Karpas-422 (cell line): ENCODE results near the gene PRDM16. TPM values are rescaled to one million over a fixed set of nuclear protein-coding genes. Genes with fewer than 3 reads are reported as not detected.

ENCODE experiments used
- DNase-seq: peaks from one replicate; pipeline ENCODE4 v3.0.0-alpha.2; 2015
- H2AFZ ChIP-seq: fragments of 200-600 bp; sonication (generic); 2 replicates; pipeline ENCODE4 v1.6.1; 2014; ENCODE audit warnings: antibody characterized with exemption, low read length, mixed read lengths
- H3K27ac ChIP-seq: fragments of 200-600 bp; sonication (generic); 2 replicates; pipeline ENCODE4 v1.5.1; 2014; ENCODE audit warnings: mild to moderate bottlenecking, low read length, moderate library complexity
- H3K27me3 ChIP-seq: fragments of 200-600 bp; sonication (generic); 2 replicates; pipeline ENCODE4 v1.6.1; 2014; ENCODE audit warnings: low read length, mixed read lengths
- H3K36me3 ChIP-seq: fragments of 200-600 bp; sonication (generic); 2 replicates; pipeline ENCODE4 v1.6.1; 2014; ENCODE audit warnings: low read length, mixed read lengths; ENCODE audit not compliant: insufficient read depth
- H3K4me1 ChIP-seq: fragments of 200-600 bp; sonication (generic); 2 replicates; pipeline ENCODE4 v1.6.1; 2014; ENCODE audit warnings: mild to moderate bottlenecking, low read length, mixed read lengths
- H3K4me2 ChIP-seq: fragments of 200-600 bp; sonication (generic); 2 replicates; pipeline ENCODE4 v1.6.1; 2014; ENCODE audit warnings: low read length, low read depth, mild to moderate bottlenecking; ENCODE audit not compliant: poor library complexity, severe bottlenecking
- H3K4me3 ChIP-seq: fragments of 200-600 bp; sonication (generic); 2 replicates; pipeline ENCODE4 v1.5.1; 2014; ENCODE audit warnings: mild to moderate bottlenecking, antibody characterized with exemption, low read length, mixed read lengths
- H3K79me2 ChIP-seq: fragments of 200-600 bp; sonication (generic); 2 replicates; pipeline ENCODE4 v1.6.1; 2014; ENCODE audit warnings: mild to moderate bottlenecking, low read length, mixed read lengths
- H3K9ac ChIP-seq: fragments of 200-600 bp; sonication (generic); 2 replicates; pipeline ENCODE4 v1.6.0; 2014; ENCODE audit warnings: low read length
- H3K9me2 ChIP-seq: fragments of 200-600 bp; sonication (generic), shearing (Covaris generic); replicated peaks from 2 replicates; pipeline ENCODE4 v1.6.0; 2014; ENCODE audit warnings: mild to moderate bottlenecking, low read length, moderate library complexity; ENCODE audit not compliant: insufficient read depth
- H3K9me3 ChIP-seq: fragments of 300-700, 200-600 bp; sonication (generic); 2 replicates; pipeline ENCODE4 v1.6.1; 2014; ENCODE audit warnings: low read length, mixed read lengths
- H4K20me1 ChIP-seq: fragments of 200-600 bp; sonication (generic); 2 replicates; pipeline ENCODE4 v1.6.1; 2014; ENCODE audit warnings: mild to moderate bottlenecking, antibody characterized with exemption, low read length, low read depth; ENCODE audit not compliant: insufficient read depth
- total RNA-seq: library from RNA; depleted of rRNA; stranded (reverse); fragments of >200 nt; shearing (Covaris generic); gene quantifications from 2 replicates; pipeline ENCODE4 v1.2.3, GENCODE V29; 2014; ENCODE audit warnings: low replicate concordance

The PRDM16 gene
- total RNA-seq, 1 experiment from 2014 or later = not detected

DNA sequence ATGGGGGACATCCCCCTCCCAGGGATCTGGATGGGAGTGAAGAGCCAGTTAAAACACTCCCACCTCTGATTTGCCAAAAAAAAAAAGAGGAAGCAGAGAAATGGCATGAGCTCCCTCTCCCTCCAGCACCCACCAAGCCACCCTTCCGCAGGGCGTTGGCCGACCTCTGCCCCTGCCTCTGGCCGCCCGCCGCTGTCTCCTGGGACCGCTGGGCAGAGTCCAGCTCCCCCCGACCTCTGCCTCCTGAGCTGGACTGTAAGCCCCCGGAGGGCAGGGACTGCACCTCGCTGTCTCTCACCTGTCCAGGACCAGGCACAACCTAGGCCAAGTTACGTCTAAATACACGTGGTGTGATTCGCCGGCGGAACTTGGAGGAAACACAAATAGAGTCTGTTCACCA is 174.3 kb downstream of the PRDM16 start:
- DNase-seq = no peak
- H3K9ac ChIP-seq = no peak overlapping the region
- no peaks in the 10 kb centered on the region for H3K9me2 ChIP-seq
- H3K4me3 ChIP-seq = no peak overlapping the region
- no peaks in the 10 kb centered on the region for H3K36me3 ChIP-seq
- H2AFZ ChIP-seq = no peak overlapping the region
- H3K79me2 ChIP-seq = no peaks in the 10 kb centered on the region
- no peaks in the 10 kb centered on the region for H3K4me1 ChIP-seq
- H3K27me3 ChIP-seq = no peaks in the 10 kb centered on the region
- no peak overlapping the region for H3K4me2 ChIP-seq
- H3K9me3 ChIP-seq = no peaks in the 10 kb centered on the region
- H3K27ac ChIP-seq = no peak overlapping the region
- H4K20me1 ChIP-seq = no peaks in the 10 kb centered on the region

DNA sequence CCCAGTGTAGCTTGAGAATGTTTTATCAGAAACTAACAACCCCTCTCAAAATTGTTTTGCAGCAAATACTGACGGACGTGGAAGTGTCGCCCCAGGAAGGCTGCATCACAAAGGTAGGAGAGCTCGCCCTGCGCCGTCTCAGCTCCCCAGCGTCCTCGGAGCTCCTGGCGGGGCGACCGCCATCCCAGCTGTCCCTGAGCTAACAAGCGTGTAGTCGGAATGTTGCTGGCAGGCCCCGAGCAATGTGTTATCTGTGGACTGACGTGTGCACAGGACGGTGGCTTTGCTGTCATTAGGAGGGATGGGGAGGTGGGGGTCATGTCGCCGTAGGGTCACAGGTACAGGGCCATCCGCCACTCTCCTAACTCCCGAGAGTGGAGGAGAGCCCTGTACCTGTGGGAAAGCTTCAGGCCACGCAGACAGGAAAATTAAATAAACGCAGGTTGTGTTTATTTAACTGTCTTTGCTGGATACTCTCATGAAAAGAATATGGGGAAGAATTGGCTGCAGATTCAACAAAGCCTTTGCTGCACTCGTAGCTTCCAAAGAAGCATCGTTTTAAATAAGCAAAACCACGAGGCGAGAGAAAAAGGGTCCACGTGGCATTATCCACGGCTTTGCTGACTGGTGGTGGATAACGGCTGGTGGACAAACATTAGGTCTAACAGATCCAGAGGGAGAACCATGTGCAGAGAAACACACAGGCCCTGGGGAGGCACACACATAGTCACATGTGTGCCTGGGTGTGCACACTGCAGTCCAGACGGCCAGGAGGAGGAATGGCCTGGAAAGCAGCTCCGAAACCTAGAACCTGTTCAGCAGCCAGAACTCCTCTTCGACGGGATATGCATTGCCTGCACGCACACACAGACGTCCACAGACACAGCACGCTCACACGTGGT is 175.3 kb downstream of the PRDM16 start:
- no peaks in the 10 kb centered on the region for H3K27me3 ChIP-seq
- DNase-seq = no peak
- H2AFZ ChIP-seq = no peak overlapping the region
- no peak overlapping the region for H3K4me2 ChIP-seq
- no peaks in the 10 kb centered on the region for H4K20me1 ChIP-seq
- H3K79me2 ChIP-seq = no peaks in the 10 kb centered on the region
- H3K9ac ChIP-seq = no peak overlapping the region
- H3K27ac ChIP-seq = no peak overlapping the region
- no peaks in the 10 kb centered on the region for H3K9me3 ChIP-seq
- H3K36me3 ChIP-seq = no peaks in the 10 kb centered on the region
- no peak overlapping the region for H3K4me3 ChIP-seq
- no peaks in the 10 kb centered on the region for H3K9me2 ChIP-seq
- no peaks in the 10 kb centered on the region for H3K4me1 ChIP-seq

DNA sequence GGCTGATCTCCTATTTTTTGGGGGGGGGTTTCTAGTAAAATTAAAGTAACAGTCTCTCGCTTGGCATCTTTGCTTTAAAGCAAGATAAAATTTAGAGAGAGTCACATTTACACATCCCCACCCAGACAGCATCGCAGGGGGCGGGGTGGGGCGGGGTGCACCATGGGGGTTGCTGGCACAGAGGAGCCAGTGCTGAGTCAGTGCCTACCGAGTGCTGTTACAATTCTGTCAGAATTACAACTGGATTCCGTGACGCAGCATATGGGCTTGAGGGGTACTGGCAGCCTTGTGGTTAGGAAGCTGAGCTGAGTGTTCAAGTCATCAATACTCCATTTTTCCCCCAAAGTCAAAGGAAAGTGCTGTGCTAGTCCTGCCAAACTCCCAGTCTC is 175.9 kb downstream of the PRDM16 start:
- Histone ChIP-seq H3K4me3 (no peak overlapping the region), H4K20me1 (no peaks in the 10 kb centered on the region), H3K27me3 (no peaks in the 10 kb centered on the region), H3K79me2 (no peaks in the 10 kb centered on the region), H3K27ac (no peak overlapping the region), H3K9me2 (no peaks in the 10 kb centered on the region), H3K9ac (no peak overlapping the region), H3K9me3 (no peaks in the 10 kb centered on the region), H3K4me2 (no peak overlapping the region), H3K36me3 (no peaks in the 10 kb centered on the region), H3K4me1 (no peaks in the 10 kb centered on the region), H2AFZ (no peak overlapping the region)
- no peak for DNase-seq

DNA sequence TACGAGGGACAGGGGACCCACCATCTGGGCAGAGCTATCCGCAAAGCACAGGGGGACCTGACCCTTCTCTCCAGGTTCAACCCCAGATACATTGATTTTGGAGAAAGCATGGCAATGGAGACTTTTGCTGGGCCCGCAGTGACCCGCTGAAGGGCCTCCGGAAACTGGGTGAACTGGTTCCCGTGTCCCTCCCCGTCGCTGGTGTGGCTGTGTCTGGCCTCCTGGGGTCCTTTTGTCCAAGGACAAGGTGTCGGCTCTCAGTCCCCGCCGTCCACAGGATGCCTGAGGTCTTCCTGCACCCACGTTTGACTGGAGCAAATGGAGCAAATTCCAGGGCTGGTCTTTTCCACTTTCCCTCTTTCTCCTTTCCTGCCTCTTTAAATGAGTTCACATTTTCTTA is 176.3 kb downstream of the PRDM16 start:
- Histone ChIP-seq H3K79me2 (no peaks in the 10 kb centered on the region), H3K9me3 (no peaks in the 10 kb centered on the region), H3K9me2 (no peaks in the 10 kb centered on the region), H3K36me3 (no peaks in the 10 kb centered on the region), H3K27me3 (no peaks in the 10 kb centered on the region), H3K4me1 (no peaks in the 10 kb centered on the region), H4K20me1 (no peaks in the 10 kb centered on the region), H3K4me2 (no peak overlapping the region), H3K9ac (no peak overlapping the region), H3K4me3 (no peak overlapping the region), H3K27ac (no peak overlapping the region), H2AFZ (no peak overlapping the region)
- DNase-seq = no peak

DNA sequence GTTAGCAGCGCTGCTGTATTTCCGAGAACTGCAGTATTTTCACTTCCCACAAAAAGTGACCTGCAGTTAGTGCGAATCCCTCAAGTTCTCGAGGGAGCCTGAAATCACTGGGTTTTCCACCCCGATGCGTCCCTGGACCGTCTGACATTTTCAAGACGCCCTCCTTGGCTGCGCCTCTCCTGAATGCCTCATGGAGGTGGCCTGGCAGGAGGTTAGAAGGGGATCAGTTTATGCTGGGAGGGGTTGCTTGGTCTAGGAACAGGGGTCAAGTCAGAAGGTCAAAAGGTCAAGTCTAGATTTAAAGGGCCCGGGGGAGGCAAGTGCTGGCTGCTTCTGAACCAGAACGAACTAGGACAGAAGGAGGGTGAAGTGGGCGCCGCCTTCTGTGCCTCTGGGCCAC is 176.8 kb downstream of the PRDM16 start:
- Histone ChIP-seq H3K36me3 (no peaks in the 10 kb centered on the region), H3K9ac (no peak overlapping the region)

DNA sequence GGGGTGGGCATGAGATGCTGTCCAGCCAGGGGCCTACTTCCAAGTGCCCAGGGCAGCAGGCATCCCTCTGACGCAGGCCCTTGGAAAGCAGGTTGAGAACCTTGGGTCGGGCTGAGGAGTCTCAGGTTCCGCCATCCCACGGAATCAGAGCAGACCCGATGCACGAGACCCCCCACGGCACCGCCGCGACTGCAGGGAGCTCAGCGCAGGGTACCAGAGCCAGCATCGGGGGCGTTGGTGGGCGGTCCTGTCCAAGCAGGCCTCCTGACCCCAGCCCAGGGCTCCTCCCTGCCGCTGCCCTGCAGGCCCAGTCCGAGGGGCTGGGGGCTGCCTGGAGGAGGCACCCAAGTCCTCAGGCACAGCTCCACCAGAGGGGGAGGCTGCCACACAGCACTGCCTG is 177.2 kb downstream of the PRDM16 start:
- no peak for DNase-seq
- H4K20me1 ChIP-seq = no peaks in the 10 kb centered on the region
- no peaks in the 10 kb centered on the region for H3K36me3 ChIP-seq
- H3K9ac ChIP-seq = no peak overlapping the region
- H3K9me2 ChIP-seq = no peaks in the 10 kb centered on the region
- no peak overlapping the region for H3K4me2 ChIP-seq
- no peaks in the 10 kb centered on the region for H3K9me3 ChIP-seq
- H3K27ac ChIP-seq = no peak overlapping the region
- H3K79me2 ChIP-seq = no peaks in the 10 kb centered on the region
- H3K4me3 ChIP-seq = no peak overlapping the region
- H2AFZ ChIP-seq = no peak overlapping the region
- no peaks in the 10 kb centered on the region for H3K27me3 ChIP-seq
- H3K4me1 ChIP-seq = no peaks in the 10 kb centered on the region

More for the DNA sequence above, 176.8 kb downstream of the PRDM16 start:
- Histone ChIP-seq H3K27ac (no peak overlapping the region), H3K27me3 (no peaks in the 10 kb centered on the region), H3K4me1 (no peaks in the 10 kb centered on the region), H3K9me3 (no peaks in the 10 kb centered on the region), H3K4me2 (no peak overlapping the region), H3K4me3 (no peak overlapping the region), H3K9me2 (no peaks in the 10 kb centered on the region), H3K79me2 (no peaks in the 10 kb centered on the region), H2AFZ (no peak overlapping the region), H4K20me1 (no peaks in the 10 kb centered on the region)
- DNase-seq = no peak

DNA sequence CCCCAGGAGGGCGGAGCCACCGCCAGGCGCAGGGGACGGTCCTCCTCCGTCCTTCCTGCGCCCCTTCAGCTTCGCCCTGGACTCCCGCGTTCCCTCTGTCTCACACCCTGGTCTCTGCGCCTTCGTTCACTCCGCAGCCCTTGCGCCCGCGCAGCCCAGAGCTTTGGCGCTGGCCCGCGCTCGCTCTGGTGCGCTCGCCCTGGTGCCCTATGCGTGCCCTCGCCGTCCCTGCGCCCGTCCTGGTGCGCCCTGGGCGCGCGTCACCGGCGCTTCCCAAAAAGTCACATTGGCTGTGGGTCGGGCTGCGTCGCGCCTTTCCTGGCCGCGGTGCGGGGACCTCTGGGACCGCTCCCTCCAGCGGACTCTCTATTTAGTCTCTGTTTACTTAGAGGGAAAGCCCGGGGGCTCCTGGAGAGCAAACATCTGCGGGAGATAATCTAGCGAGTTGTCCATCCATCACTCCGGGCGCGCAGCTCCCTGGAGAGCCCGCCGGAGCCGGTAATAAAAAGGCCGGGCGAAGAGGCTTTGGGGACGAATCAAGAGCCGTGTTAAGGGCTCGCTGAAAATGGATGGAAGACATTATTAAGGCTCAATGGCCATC is 178.6 kb downstream of the PRDM16 start:
- H3K79me2 ChIP-seq = no peaks in the 10 kb centered on the region
- H3K4me3 ChIP-seq = no peak overlapping the region
- H3K36me3 ChIP-seq = no peaks in the 10 kb centered on the region
- H3K9me3 ChIP-seq = no peaks in the 10 kb centered on the region
- no peak overlapping the region for H3K9ac ChIP-seq
- no peaks in the 10 kb centered on the region for H4K20me1 ChIP-seq
- no peak overlapping the region for H3K27ac ChIP-seq
- DNase-seq = no peak
- H2AFZ ChIP-seq = no peak overlapping the region
- H3K4me2 ChIP-seq = no peak overlapping the region
- no peaks in the 10 kb centered on the region for H3K9me2 ChIP-seq
- H3K4me1 ChIP-seq = no peaks in the 10 kb centered on the region
- H3K27me3 ChIP-seq = no peaks in the 10 kb centered on the region

DNA sequence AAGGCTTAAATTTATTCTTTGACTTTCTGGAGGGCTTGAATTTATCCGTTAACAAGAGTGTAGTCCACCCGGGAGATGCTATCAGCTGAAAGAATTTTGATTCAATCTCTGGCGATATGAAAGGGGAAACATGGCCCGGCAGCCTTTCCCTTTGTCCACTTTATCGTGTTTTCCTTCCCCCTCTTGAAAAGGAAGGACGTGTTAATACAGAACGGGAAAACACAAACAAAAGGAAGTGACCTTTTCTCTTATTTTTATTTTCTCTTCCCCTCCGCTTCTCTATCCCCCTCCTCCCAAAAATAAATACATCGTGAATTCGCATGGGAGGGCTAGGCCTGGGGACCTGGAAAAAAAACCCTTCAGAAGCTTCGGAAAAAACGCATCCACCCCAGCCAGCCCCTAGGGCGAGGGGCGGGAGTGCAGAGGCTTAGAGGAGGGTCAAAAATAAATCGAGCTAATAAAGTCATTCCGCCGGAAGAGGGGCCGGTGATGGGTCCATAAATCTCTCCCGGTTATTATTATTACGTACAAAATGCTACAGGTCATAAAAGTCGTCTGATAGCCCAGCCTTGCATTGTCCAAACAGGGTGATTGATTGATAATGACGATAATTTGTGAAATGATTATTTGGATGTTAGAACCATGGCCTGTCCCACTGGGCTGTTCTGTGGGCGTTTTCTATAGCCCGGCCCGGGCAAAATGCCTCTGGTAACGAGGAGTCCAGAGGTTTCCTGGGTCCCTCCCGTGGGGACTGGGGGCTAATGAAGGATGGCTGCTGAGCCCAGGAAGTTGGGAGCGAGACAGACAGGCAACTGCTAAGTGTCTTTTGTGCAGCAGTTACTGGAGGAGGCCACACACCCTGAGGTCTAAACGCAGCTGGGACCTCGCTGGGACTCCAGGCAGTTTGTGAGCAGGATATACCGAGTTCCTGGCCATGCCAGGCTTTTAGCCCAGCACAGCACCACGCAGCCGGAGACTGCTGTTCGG is 179.4 kb downstream of the PRDM16 start:
- H3K4me3 ChIP-seq = no peak overlapping the region
- no peak overlapping the region for H3K9ac ChIP-seq
- no peaks in the 10 kb centered on the region for H4K20me1 ChIP-seq
- H3K27ac ChIP-seq = no peak overlapping the region
- DNase-seq = no peak
- no peaks in the 10 kb centered on the region for H3K4me1 ChIP-seq
- H3K4me2 ChIP-seq = no peak overlapping the region
- no peaks in the 10 kb centered on the region for H3K36me3 ChIP-seq
- H2AFZ ChIP-seq = no peak overlapping the region
- H3K79me2 ChIP-seq = no peaks in the 10 kb centered on the region
- no peaks in the 10 kb centered on the region for H3K9me3 ChIP-seq
- no peaks in the 10 kb centered on the region for H3K9me2 ChIP-seq
- no peaks in the 10 kb centered on the region for H3K27me3 ChIP-seq
